ENCODE measurements around the gene TMUB1.

Gene TMUB1

DNA sequence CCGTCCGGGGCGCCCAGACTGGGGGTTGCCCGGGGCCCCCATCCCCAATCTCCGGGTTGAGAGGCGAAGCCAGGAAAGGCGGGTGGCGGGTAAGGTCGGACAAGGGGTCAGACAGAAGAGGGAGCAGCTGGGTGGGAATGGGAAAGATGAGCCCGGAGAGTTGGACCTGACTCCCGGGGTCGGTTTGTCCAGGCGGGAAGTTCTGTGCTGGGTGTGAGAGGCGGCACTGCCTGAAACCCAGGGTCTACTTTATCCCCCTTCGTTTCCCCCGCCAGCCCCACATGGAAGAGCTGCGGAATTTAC lies 23.2 kb downstream of the TMUB1 start:
- Histone ChIP-seq H3K4me3 (ENCODE audit: low read length) (peak overlapping the region; percentile 89), H3K36me3 (ENCODE audit: control insufficient read depth, low read length) (peaks cover 29% of the 10 kb centered on the region), H3F3A (ENCODE audit: control insufficient read depth, insufficient read depth) (peaks cover 7% of the 10 kb centered on the region), H3K9me3 (ENCODE audit: control insufficient read depth, insufficient read depth, low read length) (no peaks in the 10 kb centered on the region), H3K9me2 (replicated peaks; ENCODE audit: control insufficient read depth, low read length) (no peaks in the 10 kb centered on the region), H3K27ac (ENCODE audit: low read depth, low read length) (peak overlapping the region; percentile 61), H3K79me2 (ENCODE audit: control insufficient read depth, low read length) (peaks cover 30% of the 10 kb centered on the region), H3K4me1 (ENCODE audit: control insufficient read depth, low read length) (peaks cover 31% of the 10 kb centered on the region), H3K27me3 (ENCODE audit: control insufficient read depth, low read length) (no peaks in the 10 kb centered on the region), H4K20me1 (ENCODE audit: control insufficient read depth, insufficient read depth, low read depth, low read length) (peaks cover 7% of the 10 kb centered on the region; the same call in 1 of the 2 replicates), H3K4me2 (ENCODE audit: low read length) (peak overlapping the region; percentile 97)
- TF ChIP-seq EZH2phosphoT487 (IDR thresholded peaks at IDR 0.05; ENCODE audit: borderline replicate concordance, low read length), result no peak
- TF ChIP-seq, protein P1, sequence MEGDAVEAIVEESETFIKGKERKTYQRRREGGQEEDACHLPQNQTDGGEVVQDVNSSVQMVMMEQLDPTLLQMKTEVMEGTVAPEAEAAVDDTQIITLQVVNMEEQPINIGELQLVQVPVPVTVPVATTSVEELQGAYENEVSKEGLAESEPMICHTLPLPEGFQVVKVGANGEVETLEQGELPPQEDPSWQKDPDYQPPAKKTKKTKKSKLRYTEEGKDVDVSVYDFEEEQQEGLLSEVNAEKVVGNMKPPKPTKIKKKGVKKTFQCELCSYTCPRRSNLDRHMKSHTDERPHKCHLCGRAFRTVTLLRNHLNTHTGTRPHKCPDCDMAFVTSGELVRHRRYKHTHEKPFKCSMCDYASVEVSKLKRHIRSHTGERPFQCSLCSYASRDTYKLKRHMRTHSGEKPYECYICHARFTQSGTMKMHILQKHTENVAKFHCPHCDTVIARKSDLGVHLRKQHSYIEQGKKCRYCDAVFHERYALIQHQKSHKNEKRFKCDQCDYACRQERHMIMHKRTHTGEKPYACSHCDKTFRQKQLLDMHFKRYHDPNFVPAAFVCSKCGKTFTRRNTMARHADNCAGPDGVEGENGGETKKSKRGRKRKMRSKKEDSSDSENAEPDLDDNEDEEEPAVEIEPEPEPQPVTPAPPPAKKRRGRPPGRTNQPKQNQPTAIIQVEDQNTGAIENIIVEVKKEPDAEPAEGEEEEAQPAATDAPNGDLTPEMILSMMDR (IDR thresholded peaks at IDR 0.05; ENCODE audit: low read depth, low read length, poor library complexity, severe bottlenecking), result no peak

DNA sequence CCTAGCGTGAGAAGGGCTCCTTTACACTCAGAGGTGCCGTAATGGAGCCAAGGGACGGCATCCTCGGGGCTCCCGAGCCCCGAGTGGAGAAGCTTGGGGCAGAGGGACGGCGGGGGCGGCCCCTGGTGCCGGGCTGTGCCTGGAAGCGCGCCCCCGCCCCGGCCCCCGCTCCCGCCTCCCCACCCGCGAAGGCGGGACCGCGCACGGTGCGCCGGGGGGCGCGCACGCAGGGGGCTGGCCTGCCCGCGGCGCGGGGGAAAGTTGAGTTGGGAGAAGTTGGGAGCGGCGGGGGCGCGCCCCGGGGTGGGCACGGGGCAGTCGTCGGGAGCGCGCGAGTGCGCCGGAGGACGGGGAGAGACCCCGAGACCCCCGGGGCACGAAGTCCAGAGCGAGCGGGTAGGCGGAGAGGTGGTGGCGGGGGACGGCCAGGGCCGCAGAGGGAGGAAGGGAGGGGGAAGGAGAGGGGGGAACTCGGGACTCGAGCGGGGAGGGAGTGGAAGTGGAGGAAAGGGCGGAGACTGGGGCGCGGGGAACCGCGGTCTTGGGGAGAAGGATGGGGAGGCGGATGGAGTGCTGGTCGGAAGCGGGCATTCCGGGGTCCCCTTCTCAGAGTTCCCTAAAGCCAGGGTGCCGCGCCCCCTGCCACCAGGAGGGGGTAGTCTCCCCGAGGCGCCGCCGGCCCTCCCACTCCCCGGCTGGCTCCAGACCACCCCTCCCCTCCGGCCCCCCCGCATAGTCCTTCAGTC lies 23.8 kb downstream of the TMUB1 start, which contains the start of gene SLC4A2:
TSS of gene SLC4A2 (plus strand) at position 223 of the 746 bp plus-strand sequence. CDS start 2,399 bp downstream, outside the sequence.
- H3K27me3 ChIP-seq (ENCODE audit: control insufficient read depth, low read length), result no peaks in the 10 kb centered on the region
- no peaks in the 10 kb centered on the region for H3K9me2 ChIP-seq (replicated peaks; ENCODE audit: control insufficient read depth, low read length)
- H4K20me1 ChIP-seq (ENCODE audit: control insufficient read depth, insufficient read depth, low read depth, low read length), result peaks cover 7% of the 10 kb centered on the region; the same call in 1 of the 2 replicates
- peak within 1 kb of the TSS; percentile 89 for H3K4me3 ChIP-seq (ENCODE audit: low read length)
- H3K4me2 ChIP-seq (ENCODE audit: low read length), result peak within 1 kb of the TSS; percentile 97
- H3K4me1 ChIP-seq (ENCODE audit: control insufficient read depth, low read length), result peaks cover 31% of the 10 kb centered on the region
- H3K27ac ChIP-seq (ENCODE audit: low read depth, low read length), result peak within 1 kb of the TSS; percentile 61
- TF ChIP-seq, protein P1 (IDR thresholded peaks at IDR 0.05; ENCODE audit: low read depth, low read length, poor library complexity, severe bottlenecking), result peak; percentile 57
- no peak for TF ChIP-seq EZH2phosphoT487 (IDR thresholded peaks at IDR 0.05; ENCODE audit: borderline replicate concordance, low read length)
- H3F3A ChIP-seq (ENCODE audit: control insufficient read depth, insufficient read depth), result peaks cover 7% of the 10 kb centered on the region
- peaks cover 24% of the 10 kb centered on the region for H3K36me3 ChIP-seq (ENCODE audit: control insufficient read depth, low read length)
- H3K79me2 ChIP-seq (ENCODE audit: control insufficient read depth, low read length), result peaks cover 30% of the 10 kb centered on the region
- no peaks in the 10 kb centered on the region for H3K9me3 ChIP-seq (ENCODE audit: control insufficient read depth, insufficient read depth, low read length)

DNA sequence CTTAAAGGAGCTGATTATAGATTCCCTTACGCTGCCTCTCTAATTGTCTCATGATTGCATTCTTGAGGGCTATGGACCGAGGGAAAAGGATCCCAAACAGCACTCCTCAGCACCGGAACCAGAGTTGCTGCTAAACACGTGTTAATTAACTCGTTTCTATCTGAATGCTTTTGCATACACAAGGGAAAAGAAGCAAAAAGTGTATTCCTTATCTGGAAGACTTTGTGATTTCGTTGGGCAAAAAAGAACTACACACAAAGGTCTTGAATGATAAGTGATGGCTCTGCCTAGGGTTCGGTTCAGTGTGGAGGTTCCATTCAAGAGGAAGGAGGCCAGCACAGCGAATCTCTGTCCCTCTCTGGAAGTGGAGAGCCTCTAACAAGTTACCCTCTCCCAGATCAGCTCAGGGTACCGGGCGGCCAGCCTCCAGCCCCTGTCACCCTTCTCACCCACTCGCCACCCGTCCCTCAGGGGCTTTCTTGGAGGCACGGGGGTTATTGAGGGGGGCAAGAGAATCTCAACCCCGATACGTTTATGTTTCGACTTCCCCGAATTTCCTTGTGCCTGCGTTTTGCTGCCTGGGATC lies 24.4 kb downstream of the TMUB1 start:
- Histone ChIP-seq H3K4me1 (ENCODE audit: control insufficient read depth, low read length) (peaks cover 31% of the 10 kb centered on the region), H3K36me3 (ENCODE audit: control insufficient read depth, low read length) (peaks cover 20% of the 10 kb centered on the region), H3K27me3 (ENCODE audit: control insufficient read depth, low read length) (no peaks in the 10 kb centered on the region), H3K27ac (ENCODE audit: low read depth, low read length) (peak overlapping the region; percentile 61), H3K9me3 (ENCODE audit: control insufficient read depth, insufficient read depth, low read length) (no peaks in the 10 kb centered on the region), H3F3A (ENCODE audit: control insufficient read depth, insufficient read depth) (peaks cover 7% of the 10 kb centered on the region), H4K20me1 (ENCODE audit: control insufficient read depth, insufficient read depth, low read depth, low read length) (peaks cover 7% of the 10 kb centered on the region; the same call in 1 of the 2 replicates), H3K79me2 (ENCODE audit: control insufficient read depth, low read length) (peaks cover 30% of the 10 kb centered on the region), H3K4me2 (ENCODE audit: low read length) (peak overlapping the region; percentile 97), H3K4me3 (ENCODE audit: low read length) (peak overlapping the region; percentile 89), H3K9me2 (replicated peaks; ENCODE audit: control insufficient read depth, low read length) (no peaks in the 10 kb centered on the region)
- TF ChIP-seq, protein P1 (IDR thresholded peaks at IDR 0.05; ENCODE audit: low read depth, low read length, poor library complexity, severe bottlenecking), result no peak
- no peak for TF ChIP-seq EZH2phosphoT487 (IDR thresholded peaks at IDR 0.05; ENCODE audit: borderline replicate concordance, low read length)

Data from DOHH2 (cell line).